Type B pancreatic cell (in vitro differentiated cells): ENCODE data around the gene PEA15. TPM values are rescaled to one million over a fixed set of nuclear protein-coding genes. Genes with fewer than 3 reads are reported as not detected.

Experiments
- DNase-seq: peaks from one replicate; pipeline ENCODE4 v3.0.0; 2021; ENCODE audit warnings: mixed read lengths; ENCODE audit not compliant: unreplicated experiment; ENCODE audit errors: extremely low spot score
- H3K27ac Mint-ChIP-seq: 2 replicates; pipeline ENCODE4 v1.8.0; 2021; ENCODE audit warnings: mild to moderate bottlenecking, mixed read lengths
- H3K27me3 Mint-ChIP-seq: 2 replicates; pipeline ENCODE4 v1.8.0; 2021; ENCODE audit warnings: mixed read lengths
- H3K36me3 Mint-ChIP-seq: 2 replicates; pipeline ENCODE4 v1.8.0; 2021; ENCODE audit warnings: mixed read lengths
- H3K4me1 Mint-ChIP-seq: one replicate; pipeline ENCODE4 v1.8.0; 2021; ENCODE audit warnings: mixed read lengths; ENCODE audit not compliant: unreplicated experiment
- H3K4me3 Mint-ChIP-seq: 2 replicates; pipeline ENCODE4 v1.8.0; 2021; ENCODE audit warnings: mild to moderate bottlenecking, mixed read lengths
- H3K9me3 Mint-ChIP-seq: 2 replicates; pipeline ENCODE4 v1.8.0; 2021; ENCODE audit warnings: mixed read lengths
- CTCF ChIP-seq: fragments of 200-600 bp; sonication (generic); conservative IDR thresholded peaks from 2 replicates; pipeline ENCODE4 v1.5.0; 2021; ENCODE audit warnings: antibody characterized with exemption, mild to moderate bottlenecking
- total RNA-seq: library from RNA; stranded (reverse); gene quantifications from 2 replicates; pipeline ENCODE4 v1.2.1, GENCODE V29; 2021; ENCODE audit warnings: low replicate concordance

Gene PEA15
- total RNA-seq, 1 donor from 2014 or later, result 67.7 TPM

GRCh38 chr1:160260406-160261382 is 55.5 kb downstream of the PEA15 start:
- H3K9me3 Mint-ChIP-seq, result no peaks in the 10 kb centered on the region
- no peak for DNase-seq
- H3K36me3 Mint-ChIP-seq, result peaks cover 7% of the 10 kb centered on the region
- H3K27ac Mint-ChIP-seq, result peak overlapping the region; percentile 97
- peak overlapping the region; percentile 99 for H3K4me3 Mint-ChIP-seq
- no peak for TF ChIP-seq CTCF
- peaks cover 27% of the 10 kb centered on the region for H3K4me1 Mint-ChIP-seq
- peaks cover 6% of the 10 kb centered on the region for H3K27me3 Mint-ChIP-seq

GRCh38 chr1:160261556-160261892 is 56.3 kb downstream of the PEA15 start:
- no peak for TF ChIP-seq CTCF
- DNase-seq, result no peak

GRCh38 chr1:160261893-160262794 is 57.0 kb downstream of the PEA15 start, which contains the start of gene DCAF8:
Gene DCAF8 (minus strand): TSS chr1:160262549. CDS start chr1:160244008, 18,541 bp downstream.
- Mint-ChIP-seq H3K9me3 (no peaks in the 10 kb centered on the region), H3K27ac (peak within 1 kb of the TSS; percentile 97), H3K36me3 (peaks cover 7% of the 10 kb centered on the region), H3K4me3 (peak within 1 kb of the TSS; percentile 99), H3K27me3 (peaks cover 10% of the 10 kb centered on the region), H3K4me1 (peaks cover 18% of the 10 kb centered on the region)
- peak; percentile 97 for DNase-seq
- no peak for TF ChIP-seq CTCF

More at GRCh38 chr1:160261556-160261892, 56.3 kb downstream of the PEA15 start:
- H3K4me1 Mint-ChIP-seq, result peaks cover 21% of the 10 kb centered on the region
- H3K4me3 Mint-ChIP-seq, result peak overlapping the region; percentile 99
- no peaks in the 10 kb centered on the region for H3K9me3 Mint-ChIP-seq
- peaks cover 9% of the 10 kb centered on the region for H3K27me3 Mint-ChIP-seq
- peak overlapping the region; percentile 97 for H3K27ac Mint-ChIP-seq
- peaks cover 7% of the 10 kb centered on the region for H3K36me3 Mint-ChIP-seq

GRCh38 chr1:160264795-160265307 is 59.7 kb downstream of the PEA15 start:
- Mint-ChIP-seq H3K9me3 (no peaks in the 10 kb centered on the region), H3K36me3 (no peaks in the 10 kb centered on the region), H3K4me3 (no peak overlapping the region), H3K27me3 (peaks cover 16% of the 10 kb centered on the region), H3K4me1 (peaks cover 8% of the 10 kb centered on the region), H3K27ac (no peak overlapping the region)
- DNase-seq, result no peak
- TF ChIP-seq CTCF, result no peak

Other genes starting within 250 kb of the PEA15 start
- gene PIGM, start 173.4 kb upstream of the PEA15 start, total RNA-seq, result 9.4 and 12.0 TPM in 2 replicates
- not detected in 2 replicates for gene KCNJ10, start 135.2 kb upstream of the PEA15 start, total RNA-seq
- not detected in 2 replicates for gene KCNJ9, start 123.8 kb upstream of the PEA15 start, total RNA-seq
- 27.7 and 33.2 TPM in 2 replicates for gene IGSF8, start 106.8 kb upstream of the PEA15 start, total RNA-seq
- 0.26 and 14.5 TPM in 2 replicates for gene ATP1A2, start 89.6 kb upstream of the PEA15 start, total RNA-seq
- gene ATP1A4, start 53.8 kb upstream of the PEA15 start, total RNA-seq, result 0.27 and 1.3 TPM in 2 replicates
- gene CASQ1, start 14.8 kb upstream of the PEA15 start, total RNA-seq, result 0.46 and 1.4 TPM in 2 replicates
- gene DCAF8, start 57.2 kb downstream of the PEA15 start, total RNA-seq, result 127 and 154 TPM in 2 replicates
- 50.4 and 66.9 TPM in 2 replicates for gene PEX19, start 79.7 kb downstream of the PEA15 start, total RNA-seq
- gene COPA, start 137.9 kb downstream of the PEA15 start, total RNA-seq, result 174 and 226 TPM in 2 replicates
- gene NCSTN, start 138.0 kb downstream of the PEA15 start, total RNA-seq, result 103 and 104 TPM in 2 replicates
- 0.48 and 2.2 TPM in 2 replicates for gene NHLH1, start 161.7 kb downstream of the PEA15 start, total RNA-seq
- 19.8 and 67.3 TPM in 2 replicates for gene VANGL2, start 195.2 kb downstream of the PEA15 start, total RNA-seq